SK-N-MC (cell line): ENCODE measurements around the gene CSTF1.
"Not testable (repeated sequence)": the region's sequence is repeated elsewhere in the genome, so short reads cannot be mapped to it uniquely, and the experiment has no call there.

Experiments
- DNase-seq: peaks from one replicate; pipeline ENCODE4 v3.0.0-alpha.2; 2011; ENCODE audit warnings: low read depth, low spot score
- H3K27ac ChIP-seq: fragments of 200-600 bp; sonication (generic); 2 replicates; pipeline ENCODE4 v1.5.1; 2016; ENCODE audit warnings: mixed run types
- H3K36me3 ChIP-seq: fragments of 200-600 bp; sonication (generic); 2 replicates; pipeline ENCODE4 v1.6.1; 2017; ENCODE audit warnings: antibody characterized with exemption, low read length, mixed read lengths; ENCODE audit not compliant: insufficient read depth
- H3K4me3 ChIP-seq: fragments of 200-600 bp; sonication (generic); 2 replicates; pipeline ENCODE4 v1.5.1; 2016
- H3K9ac ChIP-seq: fragments of 200-600 bp; sonication (generic); 2 replicates; pipeline ENCODE4 v1.8.0; 2017; ENCODE audit warnings: mixed run types, mixed read lengths; ENCODE audit not compliant: insufficient read length
- H3K9me3 ChIP-seq: fragments of 200-600 bp; sonication (generic); 2 replicates; pipeline ENCODE4 v1.6.1; 2017; ENCODE audit warnings: low read depth, mild to moderate bottlenecking, antibody characterized with exemption, low read length, moderate library complexity, mixed read lengths
- EZH2 ChIP-seq: fragments of 200-600 bp; sonication (generic); IDR thresholded peaks from one replicate; pipeline ENCODE4 v1.6.1; 2017; ENCODE audit warnings: antibody characterized with exemption
- FOXP2 ChIP-seq: optimal IDR thresholded peaks from 2 replicates; pipeline ENCODE3; 2011; ENCODE audit warnings: mild to moderate bottlenecking, moderate library complexity; ENCODE audit not compliant: insufficient read depth; ENCODE audit errors: extremely low read length, control extremely low read depth
- POLR2AphosphoS5 ChIP-seq: IDR thresholded peaks from 2 replicates; pipeline ENCODE4 v1.6.1; 2012; ENCODE audit warnings: mild to moderate bottlenecking, low read depth, low read length, borderline replicate concordance

Gene CSTF1

DNA sequence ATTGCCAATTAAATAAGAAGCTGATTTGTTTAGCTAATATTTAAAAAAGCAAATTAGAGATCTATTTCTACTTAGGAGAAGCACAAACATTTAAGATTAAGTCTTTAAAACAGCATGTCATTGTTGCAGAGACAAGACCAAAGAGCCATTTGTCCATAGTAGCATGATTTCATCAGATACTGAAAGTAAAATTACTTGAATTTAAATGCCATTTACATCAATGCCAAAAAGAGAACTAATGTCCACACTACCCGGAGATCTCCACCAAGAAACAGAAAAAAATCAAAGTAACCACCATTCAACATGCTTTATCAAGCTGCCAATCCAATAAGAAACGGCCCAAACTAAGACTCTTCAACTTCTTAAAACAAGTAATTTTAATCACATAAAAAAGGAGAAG is 16.1 kb upstream of the CSTF1 start:
- Histone ChIP-seq H3K27ac (no peak overlapping the region), H3K9ac (no peak overlapping the region), H3K4me3 (no peak overlapping the region), H3K36me3 (peaks cover 91% of the 10 kb centered on the region), H3K9me3 (no peaks in the 10 kb centered on the region)
- no peak for DNase-seq
- TF ChIP-seq POLR2AphosphoS5: no peak
- no peak for TF ChIP-seq EZH2
- no peak for TF ChIP-seq FOXP2

GRCh38 chr20:56378386-56378785 is 14.1 kb upstream of the CSTF1 start:
- DNase-seq: no peak
- TF ChIP-seq EZH2 (no peak), FOXP2 (no peak), POLR2AphosphoS5 (no peak)
- Histone ChIP-seq H3K36me3 (peaks cover 90% of the 10 kb centered on the region), H3K4me3 (no peak overlapping the region), H3K9ac (no peak overlapping the region), H3K9me3 (no peaks in the 10 kb centered on the region), H3K27ac (no peak overlapping the region)

DNA sequence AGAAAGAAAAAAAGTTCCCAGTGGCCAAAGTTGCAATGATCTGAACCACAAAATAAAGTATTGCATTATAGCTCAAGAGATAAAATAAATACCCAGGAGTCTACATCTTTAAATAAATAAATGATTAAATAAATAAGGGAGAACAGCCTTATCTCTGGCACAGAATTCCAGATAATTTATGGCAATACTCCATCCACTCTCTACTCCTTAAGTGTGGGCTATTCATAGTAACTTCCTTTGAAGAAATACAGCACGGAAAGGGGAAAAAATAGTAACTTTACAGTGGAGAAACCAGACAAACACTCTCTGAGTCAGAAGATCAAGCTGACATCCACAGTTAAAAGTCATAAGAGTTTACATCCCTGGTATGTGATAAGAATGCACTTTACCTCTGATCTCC is 12.1 kb upstream of the CSTF1 start:
- peaks cover 91% of the 10 kb centered on the region for H3K36me3 ChIP-seq
- no peak for DNase-seq

DNA sequence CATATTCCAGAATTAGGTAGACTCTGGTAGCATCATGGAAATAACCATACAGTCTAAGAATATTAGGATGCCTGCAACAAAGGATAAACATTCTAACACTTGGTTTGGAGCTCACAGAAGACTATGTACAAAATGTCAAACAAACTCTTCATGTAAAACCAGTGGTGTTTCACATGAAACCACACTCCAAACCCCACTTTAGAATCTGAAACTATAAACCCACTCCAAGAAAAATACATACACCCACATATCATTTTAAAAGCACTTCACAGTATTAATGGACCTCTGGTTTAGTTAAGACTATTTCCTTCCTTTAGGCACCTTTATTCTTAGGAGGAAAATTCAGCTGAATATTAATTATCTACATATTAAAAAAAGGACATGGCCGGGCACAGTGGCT is 10.9 kb upstream of the CSTF1 start:
- no peak overlapping the region for H3K27ac ChIP-seq
- TF ChIP-seq POLR2AphosphoS5: no peak
- no peak for TF ChIP-seq EZH2
- TF ChIP-seq FOXP2: no peak
- H3K36me3 ChIP-seq: peaks cover 90% of the 10 kb centered on the region
- H3K9me3 ChIP-seq: no peaks in the 10 kb centered on the region
- no peak for DNase-seq
- no peak overlapping the region for H3K4me3 ChIP-seq
- no peak overlapping the region for H3K9ac ChIP-seq

More for the DNA sequence above, 12.1 kb upstream of the CSTF1 start:
- TF ChIP-seq POLR2AphosphoS5: no peak
- no peak for TF ChIP-seq EZH2
- no peak for TF ChIP-seq FOXP2
- Histone ChIP-seq H3K4me3 (no peak overlapping the region), H3K9me3 (no peaks in the 10 kb centered on the region), H3K9ac (no peak overlapping the region), H3K27ac (no peak overlapping the region)

DNA sequence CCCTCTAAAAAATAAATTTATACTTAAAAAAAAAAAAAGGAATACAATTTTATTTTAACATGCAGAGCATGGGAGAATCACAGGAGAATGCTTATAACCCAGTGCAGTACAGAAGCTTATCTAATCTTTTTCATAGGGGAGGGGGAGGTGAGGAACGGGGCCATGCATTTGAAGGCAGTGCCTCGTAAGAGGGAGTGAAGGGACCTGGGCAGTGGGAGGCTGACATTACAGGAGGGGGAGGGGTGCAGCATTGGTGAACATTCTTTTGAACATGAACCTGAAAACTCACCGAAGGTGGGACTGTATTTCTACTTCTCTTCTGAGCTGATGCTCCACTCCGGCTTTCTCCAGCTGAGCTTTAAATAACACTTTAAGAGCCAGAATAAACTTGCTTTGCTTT is 9.7 kb upstream of the CSTF1 start:
- Histone ChIP-seq H3K36me3 (peaks cover 90% of the 10 kb centered on the region), H3K9me3 (no peaks in the 10 kb centered on the region), H3K27ac (no peak overlapping the region), H3K9ac (no peak overlapping the region), H3K4me3 (no peak overlapping the region)
- no peak for TF ChIP-seq EZH2
- TF ChIP-seq POLR2AphosphoS5: no peak
- TF ChIP-seq FOXP2: no peak
- DNase-seq: no peak

DNA sequence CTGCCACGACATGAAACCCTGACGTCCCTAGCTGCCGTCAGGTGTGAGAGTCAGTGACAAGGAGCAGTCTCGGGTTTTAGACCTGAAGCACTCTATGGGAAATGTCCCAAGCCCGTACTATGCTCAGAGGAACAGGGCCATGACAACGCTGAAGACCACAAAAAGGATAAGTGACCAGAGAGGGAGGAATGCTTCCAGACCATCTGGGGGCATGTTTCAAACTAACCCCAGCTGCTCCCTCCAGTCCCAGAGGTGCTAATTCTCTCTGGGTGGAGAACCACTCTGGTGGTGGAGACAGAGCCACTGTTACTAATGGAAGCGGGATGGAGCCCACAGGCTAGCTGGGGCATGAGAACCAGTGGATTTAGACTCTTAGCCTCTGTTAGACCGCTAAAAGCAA is 9.1 kb upstream of the CSTF1 start:
- 0 out of 2 replicates have a peak overlapping the region, but pooled peaks have one; percentile 15 for H3K27ac ChIP-seq
- no peak overlapping the region for H3K9ac ChIP-seq
- H3K9me3 ChIP-seq: no peaks in the 10 kb centered on the region
- TF ChIP-seq EZH2 (no peak), POLR2AphosphoS5 (no peak), FOXP2 (no peak)
- H3K4me3 ChIP-seq: no peak overlapping the region
- H3K36me3 ChIP-seq: peaks cover 90% of the 10 kb centered on the region
- DNase-seq: no peak

- TF ChIP-seq POLR2AphosphoS5 (no peak), FOXP2 (no peak)
- Histone ChIP-seq H3K27ac (peak overlapping the region; percentile 42; the same call in 1 of the 2 replicates), H3K9ac (no peak overlapping the region), H3K36me3 (peaks cover 94% of the 10 kb centered on the region), H3K9me3 (no peaks in the 10 kb centered on the region), H3K4me3 (no peak overlapping the region)
- no peak for DNase-seq
Measured at GRCh38 chr20:56385130-56385529, 7.3 kb upstream of the CSTF1 start.

DNA sequence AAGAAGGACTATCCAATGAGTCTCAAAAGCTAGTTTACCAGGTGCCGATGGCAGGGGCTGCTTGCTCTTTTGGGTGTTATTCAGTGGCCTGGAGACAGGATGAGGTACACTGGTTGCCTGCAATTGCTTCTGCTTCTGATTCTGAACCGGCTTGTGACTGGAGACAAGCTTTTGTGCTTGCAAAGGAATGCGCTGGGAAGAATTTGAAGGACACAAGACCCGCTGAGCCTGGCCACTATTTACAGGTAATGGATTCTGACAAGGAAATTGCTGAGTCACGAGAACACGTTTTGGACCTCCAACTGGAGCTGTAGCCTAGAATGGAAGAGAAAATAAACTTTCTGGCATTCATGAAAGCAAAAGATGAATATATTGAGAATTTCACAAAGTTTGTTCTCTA is 6.2 kb upstream of the CSTF1 start:
- TF ChIP-seq EZH2 (no peak), POLR2AphosphoS5 (no peak), FOXP2 (no peak)
- Histone ChIP-seq H3K9ac (no peak overlapping the region), H3K36me3 (peaks cover 89% of the 10 kb centered on the region), H3K9me3 (no peaks in the 10 kb centered on the region), H3K27ac (peak overlapping the region; percentile 49; the same call in 1 of the 2 replicates), H3K4me3 (no peak overlapping the region)
- DNase-seq: no peak

GRCh38 chr20:56388882-56389281 is 3.6 kb upstream of the CSTF1 start:
- Histone ChIP-seq H3K9me3 (no peaks in the 10 kb centered on the region), H3K4me3 (no peak overlapping the region), H3K36me3 (peaks cover 64% of the 10 kb centered on the region), H3K27ac (no peak overlapping the region), H3K9ac (no peak overlapping the region)
- TF ChIP-seq FOXP2: no peak
- TF ChIP-seq POLR2AphosphoS5: no peak
- TF ChIP-seq EZH2: no peak
- no peak for DNase-seq

DNA sequence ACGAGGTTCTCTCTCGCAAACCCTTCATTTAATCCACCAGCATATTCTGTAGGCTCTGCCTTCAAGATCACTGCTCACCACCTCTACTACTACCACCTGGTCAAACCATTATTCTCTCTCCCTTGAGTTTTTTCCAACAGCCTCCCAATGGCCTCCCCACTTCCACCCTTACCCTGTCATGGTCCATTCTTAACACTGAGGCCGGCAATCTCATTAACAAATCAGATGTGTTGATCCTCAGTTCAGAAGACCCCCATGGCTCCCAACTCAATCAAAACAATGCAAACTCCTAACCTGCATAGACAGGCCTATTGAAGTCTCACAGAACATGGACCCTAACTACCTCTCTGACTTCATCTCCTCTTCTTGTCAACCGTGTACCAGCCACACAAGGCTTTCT is 2.6 kb upstream of the CSTF1 start:
- no peak for DNase-seq
- H3K27ac ChIP-seq: no peak overlapping the region
- H3K9ac ChIP-seq: no peak overlapping the region
- peaks cover 59% of the 10 kb centered on the region for H3K36me3 ChIP-seq
- H3K4me3 ChIP-seq: no peak overlapping the region
- TF ChIP-seq FOXP2 (no peak), POLR2AphosphoS5 (no peak), EZH2 (no peak)
- no peaks in the 10 kb centered on the region for H3K9me3 ChIP-seq

GRCh38 chr20:56390396-56390795 is 2.0 kb upstream of the CSTF1 start:
- H3K27ac ChIP-seq, H3K9me3 ChIP-seq, DNase-seq: not testable (repeated sequence)
- Histone ChIP-seq H3K4me3 (peak overlapping the region; percentile 95), H3K9ac (peak overlapping the region; percentile 97), H3K36me3 (peaks cover 59% of the 10 kb centered on the region)
